A549 treated with AZD2906 at 1 μM for 4 hours (cell line): ENCODE measurements around the gene PROCA1. TPM values are rescaled to one million over a fixed set of nuclear protein-coding genes. Genes with fewer than 3 reads are reported as not detected.

Source experiments
- total RNA-seq: library from RNA; stranded (reverse); fragments of 200-300 nt; extraction: Qiagen RNA extraction; gene quantifications from 5 replicates; pipeline ENCODE4 v1.2.3, GENCODE V29; 2022

PROCA1 gene, protein sequence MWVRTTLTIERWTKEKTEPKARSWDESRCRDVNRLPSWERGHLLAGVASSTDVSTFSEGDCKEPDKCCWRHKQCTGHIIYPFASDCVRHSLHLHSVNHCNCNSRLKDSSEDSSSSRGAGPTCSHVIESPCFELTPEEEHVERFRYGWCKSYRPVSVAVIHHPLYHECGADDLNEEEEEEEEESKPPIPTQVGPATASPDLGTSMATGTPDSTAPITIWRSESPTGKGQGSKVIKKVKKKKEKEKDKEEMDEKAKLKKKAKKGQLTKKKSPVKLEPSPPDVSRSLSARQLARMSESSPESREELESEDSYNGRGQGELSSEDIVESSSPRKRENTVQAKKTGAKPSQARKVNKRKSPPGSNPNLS
- 1.00 to 1.4 TPM (median 1.3 TPM) in 5 replicates for total RNA-seq

DNA sequence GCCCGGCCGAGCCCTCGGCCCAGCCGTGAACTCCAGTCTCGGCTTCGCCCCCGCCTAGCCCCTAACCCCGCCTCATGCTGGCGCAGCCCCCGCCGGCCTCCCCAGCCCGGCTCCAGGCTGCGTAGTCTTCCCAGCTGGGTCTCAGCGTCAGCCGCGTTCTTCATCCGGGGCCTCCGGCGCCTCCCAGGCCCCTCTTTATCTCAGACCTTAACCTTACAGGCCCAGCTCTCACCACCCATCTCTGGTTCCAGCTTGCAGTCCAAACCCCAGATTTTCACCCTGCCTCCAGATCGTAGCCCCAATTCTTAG is at the start of gene PROCA1:
PROCA1 (minus strand) TSS at position 166 of the 309 bp plus-strand sequence. CDS start 228 bp downstream, outside the sequence.

DNA sequence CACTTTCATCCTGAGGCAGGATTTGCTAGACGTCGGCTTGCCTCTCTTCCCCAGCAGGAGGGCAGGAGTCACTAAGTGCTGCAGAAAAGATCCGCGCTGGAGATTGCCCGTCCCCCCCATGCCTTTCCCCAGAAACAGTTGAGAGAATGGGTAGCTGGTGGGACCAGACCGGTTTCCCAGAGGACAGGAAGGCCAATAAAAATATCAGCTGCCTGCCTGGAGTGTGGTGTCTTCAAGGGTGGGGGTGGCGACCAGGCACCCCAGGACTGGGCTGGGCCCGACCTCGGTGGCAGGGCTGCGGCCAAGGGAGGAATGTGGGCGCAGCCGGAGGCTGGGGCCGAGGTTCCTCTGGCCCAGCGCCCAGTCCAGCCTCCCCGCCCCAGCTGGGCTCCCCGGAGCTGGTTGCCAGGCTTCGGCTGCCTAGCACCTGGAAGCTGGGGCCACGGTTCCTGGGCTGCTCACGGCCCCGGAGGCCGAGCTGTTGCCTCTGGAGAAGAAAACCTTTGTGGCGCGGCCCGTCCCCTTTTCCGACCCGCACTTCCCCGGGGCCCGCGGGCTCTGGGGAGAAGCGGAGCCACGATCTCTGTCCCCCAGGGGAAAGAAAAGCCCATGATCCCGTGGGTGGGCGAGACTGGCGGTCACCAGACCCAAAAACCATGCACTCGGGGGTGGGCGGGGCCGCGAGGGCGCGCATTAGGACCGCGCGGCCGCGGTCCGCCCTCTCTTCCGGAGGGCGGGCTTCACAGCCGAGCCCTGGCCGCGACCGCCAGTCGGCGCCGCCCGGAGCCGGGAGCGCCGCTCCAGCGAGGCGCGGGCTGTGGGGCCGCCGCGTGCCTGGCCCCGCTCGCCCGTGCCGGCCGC is 31.8 kb upstream of the PROCA1 start, which contains the start of gene TRAF4:
TRAF4 (plus strand) TSS at position 769 of the 861 bp plus-strand sequence. CDS start 102 bp downstream, outside the sequence.

DNA sequence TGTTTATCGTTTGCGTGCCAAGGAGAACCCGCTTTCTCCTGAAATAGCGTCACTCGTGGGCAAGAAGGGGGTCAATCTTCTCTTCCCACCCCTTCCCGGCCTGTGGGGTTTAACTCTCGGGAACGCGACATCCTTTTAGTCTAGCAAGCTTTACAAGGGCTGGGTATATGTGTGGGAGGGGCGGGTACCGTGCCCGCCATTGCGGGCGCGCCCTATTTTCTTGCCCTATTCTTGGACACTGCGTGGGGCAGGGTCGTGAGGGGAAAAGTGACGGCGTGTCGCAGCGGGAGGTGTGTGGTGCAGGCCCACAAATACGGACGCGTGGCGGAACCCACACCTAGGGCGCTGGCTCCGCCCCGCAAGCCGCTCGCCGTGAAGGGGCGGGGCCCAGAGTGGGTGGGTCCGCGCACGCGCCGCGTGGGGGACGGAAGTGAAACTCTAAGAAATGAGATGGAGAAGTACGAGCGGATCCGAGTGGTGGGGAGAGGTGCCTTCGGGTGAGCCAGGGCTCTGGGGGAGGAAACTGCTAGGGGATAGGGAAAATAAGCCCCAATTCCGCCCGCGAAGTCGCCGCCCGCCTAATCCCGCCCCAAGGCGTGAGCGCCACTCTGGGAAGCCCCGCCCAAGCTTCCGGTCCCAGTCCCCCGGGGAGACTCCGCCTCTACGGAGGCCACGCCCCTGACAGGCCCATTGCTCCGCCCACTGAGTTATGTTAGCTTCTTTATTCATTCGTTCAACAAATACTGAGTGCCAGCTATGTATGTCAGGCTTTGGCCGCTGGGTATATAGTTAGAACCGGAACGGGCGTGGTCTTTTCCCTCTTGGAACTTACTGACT is 16.9 kb upstream of the PROCA1 start, which contains the start of gene NEK8:
NEK8 (plus strand) TSS at position 425 of the 837 bp plus-strand sequence; CDS start at position 451, 26 bp downstream.

DNA sequence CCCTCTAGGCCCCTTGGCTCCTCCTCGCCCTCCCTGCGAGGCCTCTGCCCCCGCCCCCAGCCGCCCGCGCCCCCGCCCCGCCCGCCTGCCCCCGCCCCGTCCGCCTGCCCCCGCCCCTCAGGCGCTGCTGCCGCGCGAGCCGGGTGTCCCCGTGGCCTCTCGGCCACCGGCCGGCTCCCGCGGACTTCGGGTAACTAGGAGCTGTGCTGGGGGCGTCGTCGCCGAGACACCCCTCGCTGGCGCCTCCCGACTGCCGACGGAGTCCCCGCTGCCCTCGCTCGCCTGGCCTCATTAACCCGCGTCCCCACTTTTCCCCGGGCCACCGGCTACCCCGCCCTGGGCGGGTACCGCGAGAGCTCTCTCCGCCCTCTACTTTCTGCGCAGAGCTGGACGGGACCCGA is 14.5 kb upstream of the PROCA1 start, which contains the start of gene TLCD1:
TLCD1 (minus strand) TSS at position 8 of the 401 bp plus-strand sequence. CDS start 136 bp downstream, outside the sequence.

DNA sequence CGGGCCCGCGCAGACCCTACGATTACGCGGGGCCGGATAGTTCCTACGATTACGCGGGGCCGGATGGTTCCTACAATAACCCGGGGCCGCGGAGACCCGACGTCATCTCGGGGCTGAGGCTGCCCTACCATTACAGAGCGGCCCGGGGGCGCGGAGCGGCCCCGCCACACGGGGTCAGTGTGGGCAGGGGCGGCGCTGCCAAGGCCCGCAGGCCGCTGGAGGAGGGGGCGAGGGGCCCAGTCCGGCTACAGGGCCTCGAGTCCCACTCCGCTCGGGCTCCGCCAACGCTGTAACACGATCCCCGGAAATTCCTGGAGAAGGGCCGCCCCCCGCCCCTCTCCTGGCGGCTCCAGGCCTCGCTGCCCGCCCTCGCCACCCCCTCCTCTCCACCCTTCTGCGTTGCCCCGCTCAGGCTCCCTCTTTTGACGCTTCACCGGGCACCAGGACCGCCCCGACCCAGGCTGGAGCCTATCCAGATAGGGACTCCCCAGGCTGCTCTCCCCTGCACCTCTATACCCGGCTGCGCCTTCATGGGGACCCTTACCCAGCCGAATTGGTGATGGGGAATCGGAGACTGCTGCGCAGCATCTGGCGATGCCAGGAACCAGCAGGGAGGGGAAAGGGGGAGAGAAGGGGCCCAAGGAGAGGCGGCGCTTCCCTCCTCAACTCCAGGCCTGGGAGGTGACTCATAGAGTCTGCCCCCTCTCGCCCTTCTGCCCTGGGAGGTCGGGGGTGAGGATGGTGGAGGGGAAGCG is 6.1 kb upstream of the PROCA1 start, which contains the start of gene RAB34:
RAB34 (minus strand) TSS at position 291 of the 755 bp plus-strand sequence. CDS start 602 bp downstream, outside the sequence.

DNA sequence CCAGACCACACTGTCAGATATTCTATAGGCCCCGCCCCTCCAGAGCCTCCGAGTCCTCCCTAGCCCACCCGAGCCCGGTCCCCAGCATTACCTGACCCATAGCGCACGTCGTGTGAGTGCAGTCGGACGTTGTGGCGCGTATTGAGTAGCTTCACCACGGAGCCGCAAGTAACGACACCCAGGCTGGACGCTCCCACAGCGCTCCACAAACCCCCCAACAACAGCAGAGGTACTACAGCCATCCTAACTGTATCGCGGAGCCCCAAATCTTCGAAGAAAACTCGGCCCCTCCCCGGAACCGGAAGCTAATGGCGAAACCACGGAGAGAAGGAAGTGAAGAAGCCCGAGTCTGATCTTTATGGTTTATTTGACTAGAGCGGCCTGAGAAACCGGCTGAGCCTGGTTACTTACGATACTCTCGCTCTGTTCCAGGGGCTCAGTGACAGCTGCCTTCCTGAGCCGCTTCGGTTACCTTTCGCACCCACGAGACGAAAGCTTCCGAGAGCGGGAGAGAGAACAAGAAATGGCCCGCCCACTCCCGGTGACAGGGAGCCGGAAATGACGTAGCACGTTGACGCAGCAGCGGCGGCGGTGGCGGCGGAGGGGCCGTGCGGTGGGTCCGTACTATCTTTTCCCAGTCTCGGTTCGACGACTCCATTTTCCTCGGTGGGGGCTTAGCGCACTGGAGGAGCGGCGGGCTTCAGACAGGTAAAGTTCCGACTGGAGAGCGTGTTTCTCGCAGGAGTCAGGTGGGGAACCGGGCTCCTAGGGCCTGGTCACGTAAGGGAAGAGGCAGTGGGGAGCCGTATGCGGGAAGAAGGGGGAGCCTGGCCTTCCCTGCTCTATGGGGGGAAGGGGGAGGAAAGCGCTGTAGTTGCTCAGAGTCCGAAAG is 49.8 kb downstream of the PROCA1 start, which contains the start of the genes SDF2 and SUPT6H:
SDF2 (minus strand) TSS at position 272 of the 892 bp plus-strand sequence; CDS start at position 242, 30 bp downstream.
SUPT6H (plus strand) TSS at position 571 of the 892 bp plus-strand sequence. CDS start 11,197 bp downstream, outside the sequence.

Other genes starting within 250 kb of the PROCA1 start
- 0.05 to 0.21 TPM (median 0.10 TPM) in 5 replicates for gene SLC13A2, start 238.2 kb downstream of the PROCA1 start, total RNA-seq
- 0.02 to 0.07 TPM (median 0.03 TPM) in 3 of 5 replicates, not detected in the others for gene FOXN1, start 205.5 kb downstream of the PROCA1 start, total RNA-seq
- 22.8 to 31.0 TPM (median 29.7 TPM) in 5 replicates for gene UNC119, start 159.3 kb downstream of the PROCA1 start, total RNA-seq
- 56.2 to 63.4 TPM (median 58.3 TPM) in 5 replicates for gene PIGS, start 140.4 kb downstream of the PROCA1 start, total RNA-seq
- gene ALDOC, start 135.0 kb downstream of the PROCA1 start, total RNA-seq = 1.3 to 2.4 TPM (median 2.0 TPM) in 5 replicates
- gene SPAG5, start 112.9 kb downstream of the PROCA1 start, total RNA-seq = 62.3 to 70.8 TPM (median 69.3 TPM) in 5 replicates
- gene RSKR, start 97.7 kb downstream of the PROCA1 start, total RNA-seq = 2.7 to 3.6 TPM (median 2.9 TPM) in 5 replicates
- gene BLTP2, start 66.7 kb downstream of the PROCA1 start, total RNA-seq = 47.0 to 74.8 TPM (median 53.1 TPM) in 5 replicates
- 78.3 to 83.2 TPM (median 82.4 TPM) in 5 replicates for gene SDF2, start 50.0 kb downstream of the PROCA1 start, total RNA-seq
- 63.8 to 70.4 TPM (median 69.6 TPM) in 5 replicates for gene SUPT6H, start 49.7 kb downstream of the PROCA1 start, total RNA-seq
- gene RAB34, start 6.0 kb upstream of the PROCA1 start, total RNA-seq = 208 to 235 TPM (median 232 TPM) in 5 replicates
- 1,734 to 2,333 TPM (median 2,200 TPM) in 5 replicates for gene RPL23A, start 8.1 kb upstream of the PROCA1 start, total RNA-seq
- gene TLCD1, start 14.3 kb upstream of the PROCA1 start, total RNA-seq = 28.7 to 45.6 TPM (median 42.9 TPM) in 5 replicates
- 3.4 to 4.6 TPM (median 4.0 TPM) in 5 replicates for gene NEK8, start 16.9 kb upstream of the PROCA1 start, total RNA-seq
- 59.0 to 80.7 TPM (median 75.0 TPM) in 5 replicates for gene TRAF4, start 32.1 kb upstream of the PROCA1 start, total RNA-seq
- gene FAM222B, start 130.9 kb upstream of the PROCA1 start, total RNA-seq = 37.5 to 44.3 TPM (median 41.1 TPM) in 5 replicates
- 77.4 to 89.4 TPM (median 84.1 TPM) in 5 replicates for gene ERAL1, start 143.1 kb upstream of the PROCA1 start, total RNA-seq
- 81.4 to 89.2 TPM (median 88.3 TPM) in 5 replicates for gene FLOT2, start 185.8 kb upstream of the PROCA1 start, total RNA-seq
- gene DHRS13, start 191.2 kb upstream of the PROCA1 start, total RNA-seq = 6.3 to 7.9 TPM (median 7.2 TPM) in 5 replicates
- 31.1 to 34.2 TPM (median 33.1 TPM) in 5 replicates for gene PHF12, start 239.6 kb upstream of the PROCA1 start, total RNA-seq